HCT116 (cell line): ENCODE results near the gene MYBPC2. TPM values are rescaled to one million over a fixed set of nuclear protein-coding genes. Genes with fewer than 3 reads are reported as not detected.

ENCODE experiments used
- ATAC-seq: fragments of 200-7000 bp; cut with Tn5 transposase; 2 replicates; pipeline ENCODE4 v1.9.1; 2020; ENCODE audit warnings: mild to moderate bottlenecking, moderate library complexity
- BruUV-seq: library from RNA; stranded (reverse); fragments of 400-500 nt; replicated peaks from 2 replicates; lab custom pipeline; 2021; lab: Mats Ljungman, UMichigan
- CTCF ChIA-PET: fragments of 300-600 bp; sonication (Branson Sonifier 250); formaldehyde crosslinking; loops from one replicate; lab custom pipeline; 2021; ENCODE audit warnings: antibody characterized with exemption; lab: Charles Lee
- POLR2A ChIA-PET: fragments of 300-600, 350-600 bp; sonication (Branson Sonifier 250); formaldehyde crosslinking; loops from one replicate; lab custom pipeline; 2021; ENCODE audit warnings: antibody characterized with exemption; lab: Charles Lee
- RAD21 ChIA-PET, 2 experiments: fragments of 300-600 bp; sonication (Branson Sonifier 250); formaldehyde crosslinking; loops; one replicate each; lab custom pipeline; 2023; ENCODE audit warnings: low total read pairs in 2 of 2; ENCODE audit not compliant: uncharacterized antibody in 2 of 2, unreplicated experiment in 2 of 2, low non-redundant PET in 1 of 2; lab: Charles Lee
- DNase-seq: peaks from one replicate; pipeline ENCODE4 v3.0.0-alpha.2; 2010; ENCODE audit warnings: low read depth, low spot score
- H2AFZ ChIP-seq: fragments of 200-600 bp; shearing (Covaris generic), sonication (generic); 2 replicates; pipeline ENCODE4 v1.6.1; 2017; ENCODE audit warnings: low read depth, mixed run types, mixed read lengths, antibody characterized with exemption, low read length; ENCODE audit not compliant: poor library complexity, severe bottlenecking
- H3K27ac ChIP-seq: 2 replicates; pipeline ENCODE4 v1.5.1; 2012; ENCODE audit warnings: low read depth, low read length
- H3K27me3 ChIP-seq: fragments of 200-600 bp; sonication (generic); 2 replicates; pipeline ENCODE4 v1.6.1; 2016; ENCODE audit warnings: mixed run types, low read length, mixed read lengths; ENCODE audit not compliant: insufficient read depth
- H3K36me3 ChIP-seq, 2 experiments: fragments of 200-500 bp in 1 of 2; fragments of 200-600 bp in 1 of 2; sonication (Bioruptor generic) in 1 of 2; sonication (generic) in 1 of 2; 2 replicates each; pipeline versions ENCODE4 v1.5.1 to v1.6.1; 2014 to 2016; ENCODE audit warnings: low read length in 2 of 2, inconsistent platforms in 1 of 2, mixed read lengths in 1 of 2, mixed run types in 1 of 2; ENCODE audit not compliant: insufficient read depth in 2 of 2, control insufficient read depth in 1 of 2
- H3K4me1 ChIP-seq, 2 experiments: fragments of 200-600 bp in 1 of 2; sonication (generic) in 1 of 2; 2 replicates each; pipeline versions ENCODE4 v1.5.1 to v1.6.1; 2012 to 2017; ENCODE audit warnings: low read length in 2 of 2, inconsistent platforms in 1 of 2, mild to moderate bottlenecking in 1 of 2, mixed read lengths in 1 of 2, mixed run types in 1 of 2, moderate library complexity in 1 of 2; ENCODE audit not compliant: insufficient read depth in 2 of 2, control insufficient read depth in 1 of 2
- H3K4me2 ChIP-seq: fragments of 200-600 bp; sonication (generic); 2 replicates; pipeline ENCODE4 v1.6.1; 2017; ENCODE audit warnings: mixed run types, low read length, mixed read lengths
- H3K4me3 ChIP-seq, 2 experiments: fragments of 200-600 bp in 1 of 2; sonication (generic) in 1 of 2; replicated peaks in 1 of 2; 2 replicates each; pipeline ENCODE4 v1.5.1; 2011 to 2016; ENCODE audit warnings: low read length in 2 of 2, control low read depth in 1 of 2, low read depth in 1 of 2, mild to moderate bottlenecking in 1 of 2, mixed read lengths in 1 of 2, mixed run types in 1 of 2
- H3K79me2 ChIP-seq: fragments of 200-600 bp; sonication (generic); 2 replicates; pipeline ENCODE4 v1.6.1; 2017; ENCODE audit warnings: mild to moderate bottlenecking, mixed run types, low read length, moderate library complexity, mixed read lengths; ENCODE audit not compliant: insufficient read depth
- H3K9ac ChIP-seq: fragments of 200-600 bp; sonication (generic); 2 replicates; pipeline ENCODE4 v1.6.1; 2016; ENCODE audit warnings: low read length, mixed read lengths
- H3K9me2 ChIP-seq: fragments of 200-600 bp; sonication (generic), shearing (Covaris generic); 2 replicates; pipeline ENCODE4 v1.6.1; 2017; ENCODE audit warnings: mixed run types, mild to moderate bottlenecking, moderate library complexity; ENCODE audit not compliant: insufficient read depth
- H3K9me3 ChIP-seq, 2 experiments: fragments of 200-500 bp in 1 of 2; fragments of 200-600 bp in 1 of 2; sonication (Bioruptor generic) in 1 of 2; sonication (generic) in 1 of 2; 2 replicates each; pipeline ENCODE4 v1.6.1; 2014 to 2017; ENCODE audit warnings: low read length in 2 of 2, mixed read lengths in 2 of 2, inconsistent platforms in 1 of 2, low read depth in 1 of 2, mild to moderate bottlenecking in 1 of 2, mixed run types in 1 of 2, moderate library complexity in 1 of 2; ENCODE audit not compliant: control insufficient read depth in 1 of 2, insufficient read depth in 1 of 2
- H4K20me1 ChIP-seq: fragments of 200-600 bp; sonication (generic), shearing (Covaris generic); 2 replicates; pipeline ENCODE4 v1.6.1; 2017; ENCODE audit warnings: mixed run types, mild to moderate bottlenecking, moderate library complexity; ENCODE audit not compliant: insufficient read depth
- CEBPB ChIP-seq: IDR thresholded peaks from 2 replicates; pipeline ENCODE4 v1.6.1; 2012; ENCODE audit warnings: low read depth
- EGR1 ChIP-seq: IDR thresholded peaks from 2 replicates; pipeline ENCODE4 v1.6.1; 2012; ENCODE audit warnings: low read depth
- POLR2A ChIP-seq: IDR thresholded peaks from 2 replicates; pipeline ENCODE4 v1.7.0; 2011; ENCODE audit warnings: borderline replicate concordance; ENCODE audit not compliant: insufficient read depth, insufficient read length; ENCODE audit errors: extremely low read depth
- POLR2AphosphoS5 ChIP-seq: IDR thresholded peaks from 2 replicates; pipeline ENCODE4 v1.6.1; 2011; ENCODE audit warnings: mild to moderate bottlenecking, low read depth, low read length, moderate library complexity
- SP1 ChIP-seq: IDR thresholded peaks from 2 replicates; pipeline ENCODE4 v1.6.1; 2012; ENCODE audit warnings: low read depth
- YY1 ChIP-seq: IDR thresholded peaks from 2 replicates; pipeline ENCODE4 v1.6.1; 2011; ENCODE audit warnings: low read length, low read depth, moderate library complexity, mild to moderate bottlenecking; ENCODE audit not compliant: insufficient replicate concordance; ENCODE audit errors: extremely low read depth
- ZFX ChIP-seq: fragments of 450-650 bp; IDR thresholded peaks from 2 replicates; pipeline ENCODE4 v1.6.1; 2017
- intact Hi-C: fragments of 100-400 bp; cut with micrococcal nuclease; formaldehyde crosslinking; loops from 2 replicates; pipeline ENCODE4 v1.10.0; 2022
- total RNA-seq: library from RNA; stranded (reverse); gene quantifications from one replicate; pipeline ENCODE4 v1.2.1, GENCODE V29; 2021; ENCODE audit not compliant: unreplicated experiment
- TF ChIP-seq, protein P1 (sequence below): IDR thresholded peaks from 2 replicates; pipeline ENCODE4 v1.6.1; 2012
- TF ChIP-seq, protein P2 (sequence below), 3 experiments: fragments of 200-600 bp in 1 of 3; sonication (generic) in 1 of 3; IDR thresholded peaks in 2 of 3; conservative IDR thresholded peaks in 1 of 3; 2 replicates each; pipeline ENCODE4 v1.5.1; 2012 to 2017; ENCODE audit warnings: low read depth in 2 of 3, low read length in 2 of 3, antibody characterized with exemption in 1 of 3, borderline replicate concordance in 1 of 3, control low read depth in 1 of 3, mild to moderate bottlenecking in 1 of 3, mixed read lengths in 1 of 3, mixed run types in 1 of 3, moderate library complexity in 1 of 3; ENCODE audit not compliant: insufficient read depth in 1 of 3
- TF ChIP-seq, protein P3 (sequence below): IDR thresholded peaks from 2 replicates; pipeline ENCODE4 v1.6.1; 2012

MYBPC2 gene
- total RNA-seq, 1 experiment from 2014 or later: not detected

DNA sequence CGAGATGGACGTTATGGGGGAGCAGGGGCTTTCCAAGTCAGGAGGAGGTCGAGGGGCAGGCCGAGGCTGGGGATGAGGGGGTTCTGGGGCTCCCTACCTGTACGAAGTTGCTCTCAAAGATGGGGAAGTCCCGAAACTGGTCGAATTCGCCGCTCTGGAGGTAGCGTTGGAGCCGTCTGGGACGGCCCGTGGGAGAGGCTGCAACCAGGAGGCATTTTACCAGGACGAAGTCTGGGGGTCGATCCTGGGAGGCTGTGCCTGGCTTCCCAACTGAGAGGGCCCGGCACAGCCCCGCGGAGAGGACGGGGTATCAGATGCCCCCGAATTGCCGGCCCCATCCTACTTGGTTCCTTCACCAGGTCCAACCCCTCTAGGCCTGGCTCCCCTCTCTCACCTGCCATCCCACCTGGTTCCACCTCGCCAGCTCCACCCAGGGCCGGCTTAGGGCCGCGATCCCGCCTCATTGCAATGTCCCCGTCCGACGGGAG, 43.1 kb downstream of the MYBPC2 start:
- Histone ChIP-seq H3K4me2 (peak overlapping the region; percentile 97), H3K4me3 (peak overlapping the region; percentile 92 to 100), H3K27ac (peak overlapping the region; percentile 50; the same call in 1 of the 2 replicates), H3K9ac (peak overlapping the region; percentile 92), H3K9me3 (no peaks in the 10 kb centered on the region), H4K20me1 (no peaks in the 10 kb centered on the region), H3K9me2 (no peaks in the 10 kb centered on the region), H3K27me3 (no peaks in the 10 kb centered on the region), H3K36me3 (peaks cover 8 to 18% of the 10 kb centered on the region in 2 experiments; a peak in 3 of 4 replicates)
- DNase-seq (no peak), ATAC-seq (no peak)
- ChIA-PET POLR2A (interaction anchor here (1.2 kb wide), 1 partner anchor 10 kb away, joined by 3 read pairs; no protein-coding TSS in a partner anchor), CTCF (no interaction called here)
- intact Hi-C loops: loop anchor here (1.0 kb wide), 2 partner anchors 36 to 99 kb away; partner anchors contain the start of genes JOSD2 and NR1H2
- 0 out of 2 replicates have a peak, but pooled peaks have one; percentile 6 for TF ChIP-seq ZFX
- TF ChIP-seq EGR1: no peak
- TF ChIP-seq, all 23 proteins: peak for 1
- peaks cover 9 to 21% of the 10 kb centered on the region in 2 experiments; a peak in 3 of 4 replicates for H3K4me1 ChIP-seq
- TSS peak; percentile 69 for BruUV-seq
- peaks cover 38% of the 10 kb centered on the region for H3K79me2 ChIP-seq
- no peak overlapping the region for H2AFZ ChIP-seq
- RAD21 ChIA-PET: no interaction called here

DNA sequence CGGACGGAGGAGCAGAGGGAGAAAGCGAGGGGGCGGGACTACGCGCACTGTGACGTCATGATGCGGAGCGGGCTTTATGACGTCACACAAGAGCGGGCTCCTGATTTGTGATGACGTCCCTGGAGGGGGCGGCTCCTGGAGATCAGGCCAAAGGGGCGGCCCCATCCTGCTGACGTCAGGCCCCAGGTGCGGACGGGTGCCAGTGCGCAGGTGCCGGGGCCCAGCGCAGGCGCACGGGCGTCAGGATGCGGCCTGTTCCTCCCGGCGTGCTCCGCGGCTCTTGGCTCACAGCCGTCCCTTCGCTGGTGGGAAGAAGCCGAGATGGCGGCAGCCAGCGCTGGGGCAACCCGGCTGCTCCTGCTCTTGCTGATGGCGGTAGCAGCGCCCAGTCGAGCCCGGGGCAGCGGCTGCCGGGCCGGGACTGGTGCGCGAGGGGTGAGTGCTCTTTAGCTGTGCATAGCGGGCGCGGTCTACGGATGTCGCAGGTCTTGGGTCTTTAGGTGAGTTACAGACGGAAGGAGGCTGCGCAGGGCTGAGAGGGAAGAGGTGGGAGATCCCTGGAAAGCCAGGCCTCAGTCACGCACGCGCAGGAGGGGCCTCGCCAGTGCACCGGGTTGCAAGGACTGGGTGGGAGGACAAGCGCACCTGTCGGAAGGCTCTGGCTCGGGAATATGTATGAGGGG, 43.7 kb downstream of the MYBPC2 start, which contains the start of the genes EMC10 and GARIN5A:
TSS of gene EMC10 (plus strand) at position 284 of the 683 bp plus-strand sequence. CDS start at position 322, 38 bp downstream.
TSS of gene GARIN5A (minus strand) at position 625 of the 683 bp plus-strand sequence. CDS start at position 165, 460 bp downstream.
- peak within 1 kb of the TSS; percentile 92 for H3K9ac ChIP-seq
- no TSS peak for BruUV-seq
- TF ChIP-seq, protein P1, sequence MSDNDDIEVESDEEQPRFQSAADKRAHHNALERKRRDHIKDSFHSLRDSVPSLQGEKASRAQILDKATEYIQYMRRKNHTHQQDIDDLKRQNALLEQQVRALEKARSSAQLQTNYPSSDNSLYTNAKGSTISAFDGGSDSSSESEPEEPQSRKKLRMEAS: peak; percentile 60
- TF ChIP-seq CEBPB (no peak), ZFX (peak; percentile 67; the same call in 1 of the 2 replicates), POLR2AphosphoS5 (peak; percentile 95), POLR2A (peak; percentile 92), YY1 (peak; percentile 87), SP1 (peak; percentile 69; the same call in 1 of the 2 replicates)
- TF ChIP-seq, protein P2, sequence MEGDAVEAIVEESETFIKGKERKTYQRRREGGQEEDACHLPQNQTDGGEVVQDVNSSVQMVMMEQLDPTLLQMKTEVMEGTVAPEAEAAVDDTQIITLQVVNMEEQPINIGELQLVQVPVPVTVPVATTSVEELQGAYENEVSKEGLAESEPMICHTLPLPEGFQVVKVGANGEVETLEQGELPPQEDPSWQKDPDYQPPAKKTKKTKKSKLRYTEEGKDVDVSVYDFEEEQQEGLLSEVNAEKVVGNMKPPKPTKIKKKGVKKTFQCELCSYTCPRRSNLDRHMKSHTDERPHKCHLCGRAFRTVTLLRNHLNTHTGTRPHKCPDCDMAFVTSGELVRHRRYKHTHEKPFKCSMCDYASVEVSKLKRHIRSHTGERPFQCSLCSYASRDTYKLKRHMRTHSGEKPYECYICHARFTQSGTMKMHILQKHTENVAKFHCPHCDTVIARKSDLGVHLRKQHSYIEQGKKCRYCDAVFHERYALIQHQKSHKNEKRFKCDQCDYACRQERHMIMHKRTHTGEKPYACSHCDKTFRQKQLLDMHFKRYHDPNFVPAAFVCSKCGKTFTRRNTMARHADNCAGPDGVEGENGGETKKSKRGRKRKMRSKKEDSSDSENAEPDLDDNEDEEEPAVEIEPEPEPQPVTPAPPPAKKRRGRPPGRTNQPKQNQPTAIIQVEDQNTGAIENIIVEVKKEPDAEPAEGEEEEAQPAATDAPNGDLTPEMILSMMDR (IDR thresholded peaks at IDR 0.05 in 2 of 3, conservative IDR thresholded peaks at IDR 0.05 in 1 of 3; ENCODE audit: borderline replicate concordance in 1 of 3, insufficient read depth in 1 of 3, low read depth in 2 of 3, low read length in 2 of 3): no peak
- TF ChIP-seq, protein P3, sequence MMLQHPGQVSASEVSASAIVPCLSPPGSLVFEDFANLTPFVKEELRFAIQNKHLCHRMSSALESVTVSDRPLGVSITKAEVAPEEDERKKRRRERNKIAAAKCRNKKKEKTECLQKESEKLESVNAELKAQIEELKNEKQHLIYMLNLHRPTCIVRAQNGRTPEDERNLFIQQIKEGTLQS: no peak

More for the DNA sequence above, 43.7 kb downstream of the MYBPC2 start, which contains the start of the genes EMC10 and GARIN5A:
- Histone ChIP-seq H3K4me2 (peak within 1 kb of the TSS; percentile 97), H3K9me2 (no peaks in the 10 kb centered on the region), H3K27ac (peak within 1 kb of the TSS; percentile 93), H4K20me1 (no peaks in the 10 kb centered on the region), H3K79me2 (peaks cover 38% of the 10 kb centered on the region), H3K36me3 (peaks cover 12 to 21% of the 10 kb centered on the region in 2 experiments; a peak in 3 of 4 replicates), H2AFZ (peak within 1 kb of the TSS; percentile 68), H3K4me1 (peaks cover 9 to 21% of the 10 kb centered on the region in 2 experiments; a peak in 3 of 4 replicates), H3K9me3 (no peaks in the 10 kb centered on the region), H3K27me3 (no peaks in the 10 kb centered on the region), H3K4me3 (peak within 1 kb of the TSS; percentile 92 to 100)
- POLR2A ChIA-PET: no interaction called here
- intact Hi-C loops: loop anchor here (1.0 kb wide), 2 partner anchors 35 to 100 kb away; partner anchors contain the start of genes JOSD2 and NR1H2
- DNase-seq (peak; percentile 96), ATAC-seq (peak; percentile 90)
- CTCF ChIA-PET: no interaction called here
- RAD21 ChIA-PET: no interaction called here
